H1 (cell line): Measurements from ENCODE around the gene NETO2. TPM values are rescaled to one million over a fixed set of nuclear protein-coding genes. Genes with fewer than 3 reads are reported as not detected.
"Not testable (repeated sequence)": the region's sequence is repeated elsewhere in the genome, so short reads cannot be mapped to it uniquely, and the experiment has no call there.

Source experiments
- CTCF ChIA-PET: fragments of 300-600 bp; sonication (Branson Sonifier 250); formaldehyde crosslinking; loops from one replicate; lab custom pipeline; 2021; ENCODE audit not compliant: partially characterized antibody; lab: Charles Lee
- POLR2A ChIA-PET: fragments of 300-600 bp; sonication (Branson Sonifier 250); formaldehyde crosslinking; loops from one replicate; lab custom pipeline; 2021; ENCODE audit warnings: inconsistent platforms; ENCODE audit not compliant: partially characterized antibody; lab: Charles Lee
- DNase-seq, 2 experiments: peaks; one replicate each; pipeline versions ENCODE4 v3.0.0 to v3.0.0-alpha.2; 2010 to 2022; ENCODE audit warnings: low spot score in 2 of 2, low read depth in 1 of 2, mixed read lengths in 1 of 2
- FAIRE-seq: peaks from 2 replicates; lab custom pipeline; 2011; peaks lifted over from hg19 to GRCh38; lab: Jason Lieb, UNC
- H2AFZ ChIP-seq: 2 replicates; pipeline ENCODE4 v1.8.1; 2012; ENCODE audit warnings: low read length, inconsistent platforms
- H2AK5ac ChIP-seq: 2 replicates; pipeline ENCODE4 v1.6.1; 2013; ENCODE audit warnings: low read depth, low read length
- H2BK120ac ChIP-seq: replicated peaks from 2 replicates; pipeline ENCODE3; 2013; ENCODE audit warnings: low read depth, low read length, inconsistent platforms
- H2BK12ac ChIP-seq: 2 replicates; pipeline ENCODE4 v1.6.1; 2013; ENCODE audit warnings: low read depth, low read length
- H2BK15ac ChIP-seq: 2 replicates; pipeline ENCODE4 v1.6.1; 2013; ENCODE audit warnings: low read length
- H2BK20ac ChIP-seq: 2 replicates; pipeline ENCODE4 v1.6.1; 2013; ENCODE audit warnings: low read length
- H2BK5ac ChIP-seq: 2 replicates; pipeline ENCODE4 v1.6.1; 2013; ENCODE audit warnings: low read depth, low read length
- H3K14ac ChIP-seq: 2 replicates; pipeline ENCODE4 v1.6.1; 2013; ENCODE audit warnings: inconsistent platforms; ENCODE audit not compliant: insufficient read length
- H3K18ac ChIP-seq: 2 replicates; pipeline ENCODE4 v1.6.1; 2013; ENCODE audit warnings: low read length; ENCODE audit errors: extremely low read depth
- H3K23ac ChIP-seq: 2 replicates; pipeline ENCODE4 v1.6.1; 2013; ENCODE audit warnings: inconsistent platforms; ENCODE audit not compliant: insufficient read length
- H3K23me2 ChIP-seq: 2 replicates; pipeline ENCODE4 v1.6.1; 2013; ENCODE audit warnings: low read depth, low read length
- H3K27ac ChIP-seq: 2 replicates; pipeline ENCODE4 v1.6.1; 2011; ENCODE audit warnings: low read depth, low read length, inconsistent platforms
- H3K27me3 ChIP-seq, 4 experiments: replicated peaks in 1 of 4; 1 replicate in 1 of 4; 2 replicates in 3 of 4; pipeline versions ENCODE4 v1.6.1 to v1.8.1; 2011 to 2013; ENCODE audit warnings: low read length in 3 of 4, mild to moderate bottlenecking in 3 of 4, inconsistent platforms in 2 of 4, mixed read lengths in 2 of 4, moderate library complexity in 1 of 4; ENCODE audit not compliant: control insufficient read depth in 3 of 4, insufficient read depth in 3 of 4; ENCODE audit errors: extremely low read depth in 1 of 4
- H3K36me3 ChIP-seq, 4 experiments: 2 replicates each; pipeline versions ENCODE4 v1.6.1 to v1.8.1; 2011 to 2013; ENCODE audit warnings: mild to moderate bottlenecking in 4 of 4, low read length in 3 of 4, moderate library complexity in 2 of 4, control low read depth in 1 of 4, inconsistent platforms in 1 of 4; ENCODE audit not compliant: insufficient read depth in 4 of 4, control insufficient read depth in 2 of 4
- H3K4ac ChIP-seq: replicated peaks from 2 replicates; pipeline ENCODE3; 2013; ENCODE audit warnings: low read length, low read depth, mixed read lengths, inconsistent platforms; ENCODE audit not compliant: insufficient read length
- H3K4me1 ChIP-seq, 4 experiments: replicated peaks in 1 of 4; 1 replicate in 1 of 4; 2 replicates in 3 of 4; pipeline versions ENCODE4 v1.6.1 to v1.8.1; 2011 to 2013; ENCODE audit warnings: low read length in 3 of 4, inconsistent platforms in 2 of 4, mixed read lengths in 1 of 4; ENCODE audit not compliant: insufficient read depth in 4 of 4, control insufficient read depth in 3 of 4
- H3K4me2 ChIP-seq, 2 experiments: 2 replicates each; pipeline versions ENCODE4 v1.6.1 to v1.8.1; 2011 to 2013; ENCODE audit warnings: low read depth in 2 of 2, low read length in 2 of 2, control low read depth in 1 of 2, inconsistent platforms in 1 of 2, mild to moderate bottlenecking in 1 of 2; ENCODE audit not compliant: insufficient read depth in 1 of 2
- H3K4me3 ChIP-seq, 4 experiments: fragments of 200-600, 300-600 bp in 1 of 4; sonication (generic), shearing (Covaris generic), sonication (Bioruptor Twin) in 1 of 4; 2 replicates each; pipeline versions ENCODE4 v1.5.1 to v1.8.1; 2011 to 2016; ENCODE audit warnings: low read length in 4 of 4, low read depth in 3 of 4, control low read depth in 2 of 4, inconsistent platforms in 2 of 4, mild to moderate bottlenecking in 2 of 4, mixed read lengths in 1 of 4, moderate library complexity in 1 of 4; ENCODE audit not compliant: insufficient read depth in 2 of 4; ENCODE audit errors: extremely low read depth in 1 of 4
- H3K56ac ChIP-seq: replicated peaks from 2 replicates; pipeline ENCODE3; 2013; ENCODE audit warnings: low read depth, mild to moderate bottlenecking, mixed read lengths, low read length, inconsistent platforms; ENCODE audit not compliant: insufficient read length
- H3K79me1 ChIP-seq: 2 replicates; pipeline ENCODE4 v1.6.1; 2013; ENCODE audit warnings: low read depth, low read length, control low read depth
- H3K79me2 ChIP-seq, 2 experiments: 2 replicates each; pipeline versions ENCODE4 v1.6.1 to v1.8.1; 2012 to 2013; ENCODE audit warnings: low read length in 2 of 2, mild to moderate bottlenecking in 2 of 2, inconsistent platforms in 1 of 2; ENCODE audit not compliant: insufficient read depth in 2 of 2, control insufficient read depth in 1 of 2
- H3K9ac ChIP-seq, 4 experiments: replicated peaks in 1 of 4; 1 replicate in 1 of 4; 2 replicates in 3 of 4; pipeline versions ENCODE4 v1.6.1 to v1.8.1; 2011 to 2013; ENCODE audit warnings: low read depth in 3 of 4, low read length in 3 of 4, control low read depth in 2 of 4, mild to moderate bottlenecking in 2 of 4, moderate library complexity in 2 of 4, inconsistent platforms in 1 of 4; ENCODE audit errors: extremely low read depth in 1 of 4
- H3K9me3 ChIP-seq, 2 experiments: 2 replicates each; pipeline versions ENCODE4 v1.6.1 to v1.8.1; 2012 to 2013; ENCODE audit warnings: mild to moderate bottlenecking in 2 of 2, moderate library complexity in 2 of 2, control low read depth in 1 of 2, inconsistent platforms in 1 of 2, low read depth in 1 of 2, low read length in 1 of 2, mixed read lengths in 1 of 2; ENCODE audit not compliant: insufficient read depth in 2 of 2
- H4K20me1 ChIP-seq, 2 experiments: replicated peaks in 1 of 2; 2 replicates each; pipeline versions ENCODE3 to v1.8.1; 2011 to 2013; ENCODE audit warnings: inconsistent platforms in 2 of 2, low read length in 2 of 2, mild to moderate bottlenecking in 1 of 2; ENCODE audit not compliant: insufficient read depth in 2 of 2, control insufficient read depth in 1 of 2
- H4K5ac ChIP-seq: 2 replicates; pipeline ENCODE4 v1.6.1; 2013; ENCODE audit warnings: low read length, low read depth, mixed read lengths, inconsistent platforms; ENCODE audit not compliant: insufficient read length
- H4K8ac ChIP-seq: 2 replicates; pipeline ENCODE4 v1.8.0; 2013; ENCODE audit warnings: mild to moderate bottlenecking, moderate library complexity, low read length, inconsistent platforms; ENCODE audit not compliant: insufficient read depth; ENCODE audit errors: extremely low read depth
- H4K91ac ChIP-seq: replicated peaks from 2 replicates; pipeline ENCODE3; 2013; ENCODE audit warnings: low read length, mixed read lengths, inconsistent platforms; ENCODE audit not compliant: insufficient read length
- WGBS, 2 experiments: shearing (Covaris generic) in 1 of 2; methylation state at CpG; one replicate each; pipeline versions ENCODE4 v1.1.6 to v1.1.7; 2013 to 2015; ENCODE audit warnings: low lambda C conversion rate in 2 of 2, mixed read lengths in 2 of 2, inconsistent platforms in 1 of 2, low coverage in 1 of 2, missing lambda C conversion rate in 1 of 2; ENCODE audit not compliant: insufficient replicate concordance in 2 of 2, insufficient coverage in 1 of 2, insufficient read length in 1 of 2; ENCODE audit errors: extremely low coverage in 1 of 2, missing lambda C conversion rate in 1 of 2; 5-methylcytosine and 5-hydroxymethylcytosine counted together
- polyA plus RNA-seq, 7 experiments: library from polyadenylated mRNA; depleted of rRNA in 3 of 7; stranded (reverse) in 5 of 7; unstranded in 2 of 7; fragments of >200 nt in 5 of 7; fragments of 200-250 nt in 2 of 7; gene quantifications; 1 replicate in 5 of 7; 2 replicates in 1 of 7; 4 replicates in 1 of 7; pipeline versions ENCODE4 v1.2.1 to v1.2.3, GENCODE V29; 2011 to 2013; ENCODE audit warnings: missing spikeins in 2 of 7, mixed read lengths in 2 of 7
- total RNA-seq: library from RNA; stranded (reverse); fragmentation: NEBNext Ultra II Directional; extraction: Animal tissue kit (Norgen Biotek cat#: 25700); gene quantifications from 2 replicates; pipeline ENCODE4 v1.2.1, GENCODE V29; 2021

The NETO2 gene
- total and polyA plus RNA-seq, 2 of the 8 experiments (the other 6 are each of a cell fraction or from before 2014, with no cell fraction given) = 9.4 to 12.5 TPM

DNA sequence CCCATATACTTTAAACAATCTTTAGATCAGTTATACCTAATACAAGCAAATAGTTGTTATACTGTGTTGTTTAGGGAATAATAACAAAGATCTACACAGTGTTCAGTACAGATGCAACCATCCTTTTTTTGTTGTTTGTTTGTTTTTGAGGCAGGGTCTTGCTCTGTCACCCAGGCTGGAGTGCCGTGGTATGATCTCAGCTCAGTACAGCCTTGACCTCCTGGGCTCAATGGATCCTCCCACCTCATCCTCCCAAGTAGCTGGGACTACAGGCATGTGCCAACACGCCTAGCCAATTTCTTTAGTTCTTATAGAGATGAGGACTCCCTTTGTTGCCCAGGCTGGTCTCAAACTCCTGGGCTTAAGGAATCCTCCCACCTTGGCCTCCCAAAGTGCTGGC lies 84.6 kb downstream of the NETO2 start:
- H3K14ac ChIP-seq, H4K8ac ChIP-seq, H2BK20ac ChIP-seq, H3K9me3 ChIP-seq, POLR2A ChIA-PET, H2BK12ac ChIP-seq, H3K27me3 ChIP-seq, DNase-seq, H2AK5ac ChIP-seq, H2BK5ac ChIP-seq, H2BK15ac ChIP-seq, H3K4me3 ChIP-seq, H3K23ac ChIP-seq, H3K4me2 ChIP-seq, H3K18ac ChIP-seq, H3K56ac ChIP-seq, H4K91ac ChIP-seq, H2BK120ac ChIP-seq, H3K79me1 ChIP-seq, H3K9ac ChIP-seq, H2AFZ ChIP-seq, H3K79me2 ChIP-seq, H3K36me3 ChIP-seq, H3K4me1 ChIP-seq, H4K20me1 ChIP-seq, H3K23me2 ChIP-seq, H3K27ac ChIP-seq, FAIRE-seq, H3K4ac ChIP-seq, H4K5ac ChIP-seq: not testable (repeated sequence)
- CTCF ChIA-PET = interaction anchor here (1.0 to 2.9 kb wide), 7 partner anchors 8 to 996 kb away, joined by 3 to 12 read pairs (median 3); no protein-coding TSS in a partner anchor
- 97% methylated on average over 2 of the region's 2 CpGs; no CpG with 5 or more reads in 1 of the 2 experiments for WGBS, 2 experiments
